SK-N-SH (cell line): ENCODE measurements around the gene MED15. TPM values are rescaled to one million over a fixed set of nuclear protein-coding genes. Genes with fewer than 3 reads are reported as not detected.
A peak's percentile ranks its signal among the peaks of the same experiment; 100 is the strongest.

ENCODE experiments used
- CTCF ChIA-PET: fragments of 300-600, 350-600 bp; formaldehyde crosslinking; extraction: SDS; loops from one replicate; lab custom pipeline; 2021; lab: Yijun Ruan, JAX
- POLR2A ChIA-PET: fragments of 350-600 bp; sonication (Branson Sonifier 250); formaldehyde crosslinking; extraction: SDS; loops from one replicate; lab custom pipeline; 2020; ENCODE audit warnings: antibody characterized with exemption, inconsistent platforms; lab: Yijun Ruan, JAX
- DNase-seq: peaks from one replicate; pipeline ENCODE4 v3.0.0; 2012
- H2AFZ ChIP-seq: fragments of 200-600 bp; sonication (generic); 2 replicates; pipeline ENCODE4 v1.8.1; 2016; ENCODE audit warnings: antibody characterized with exemption, mild to moderate bottlenecking, low read depth
- H3F3A ChIP-seq: fragments of 200-600 bp; sonication (generic); replicated peaks from 2 replicates; pipeline ENCODE3; 2016; ENCODE audit warnings: antibody characterized with exemption, mild to moderate bottlenecking; ENCODE audit not compliant: insufficient read depth
- H3K27ac ChIP-seq, 2 experiments: fragments of 200-500 bp in 1 of 2; fragments of 200-600 bp in 1 of 2; sonication (Bioruptor generic) in 1 of 2; sonication (generic), shearing (Covaris generic) in 1 of 2; 2 replicates each; pipeline versions ENCODE4 v1.5.1 to v1.6.1; 2014 to 2016; ENCODE audit warnings: low read depth in 2 of 2, inconsistent platforms in 1 of 2, low read length in 1 of 2, mild to moderate bottlenecking in 1 of 2, mixed read lengths in 1 of 2
- H3K27me3 ChIP-seq: fragments of 200-600 bp; sonication (generic), shearing (Covaris generic); 2 replicates; pipeline ENCODE4 v1.6.1; 2016; ENCODE audit warnings: mixed run types; ENCODE audit not compliant: insufficient read depth
- H3K36me3 ChIP-seq, 2 experiments: fragments of 200-500 bp in 1 of 2; fragments of 200-600 bp in 1 of 2; sonication (Bioruptor generic) in 1 of 2; sonication (generic) in 1 of 2; replicated peaks in 1 of 2; 2 replicates each; pipeline versions ENCODE3 to v1.5.1; 2014 to 2016; ENCODE audit warnings: low read length in 1 of 2, mild to moderate bottlenecking in 1 of 2; ENCODE audit not compliant: insufficient read depth in 2 of 2, control insufficient read depth in 1 of 2
- H3K4me1 ChIP-seq, 2 experiments: fragments of 200-500 bp in 1 of 2; fragments of 200-600 bp in 1 of 2; sonication (Bioruptor generic) in 1 of 2; sonication (generic), shearing (Covaris generic) in 1 of 2; 2 replicates each; pipeline versions ENCODE4 v1.5.1 to v1.6.1; 2014 to 2016; ENCODE audit warnings: low read depth in 1 of 2, low read length in 1 of 2, mixed run types in 1 of 2; ENCODE audit not compliant: insufficient read depth in 2 of 2, control insufficient read depth in 1 of 2
- H3K4me2 ChIP-seq: fragments of 200-600 bp; sonication (generic), shearing (Covaris generic); 2 replicates; pipeline ENCODE4 v1.6.1; 2017; ENCODE audit warnings: mixed run types
- H3K4me3 ChIP-seq, 2 experiments: fragments of 200-500 bp in 1 of 2; fragments of 200-600 bp in 1 of 2; sonication (Bioruptor generic) in 1 of 2; sonication (generic), shearing (Covaris generic) in 1 of 2; 2 replicates each; pipeline versions ENCODE4 v1.5.1 to v1.8.1; 2014 to 2016; ENCODE audit warnings: low read depth in 2 of 2, inconsistent platforms in 1 of 2, low read length in 1 of 2, mild to moderate bottlenecking in 1 of 2, mixed read lengths in 1 of 2, moderate library complexity in 1 of 2
- H3K79me2 ChIP-seq: fragments of 200-600 bp; sonication (generic); 2 replicates; pipeline ENCODE4 v1.8.1; 2017; ENCODE audit warnings: mild to moderate bottlenecking; ENCODE audit not compliant: insufficient read depth
- H3K9ac ChIP-seq: fragments of 200-600 bp; sonication (generic); 2 replicates; pipeline ENCODE4 v1.6.1; 2017; ENCODE audit warnings: mixed run types
- H3K9me2 ChIP-seq: fragments of 200-600 bp; sonication (generic); 2 replicates; pipeline ENCODE4 v1.6.1; 2017; ENCODE audit warnings: mixed run types
- H3K9me3 ChIP-seq: fragments of 200-600 bp; sonication (generic); 2 replicates; pipeline ENCODE4 v1.6.1; 2017; ENCODE audit warnings: mixed run types, mild to moderate bottlenecking, moderate library complexity
- H4K20me1 ChIP-seq: fragments of 200-600 bp; sonication (generic); 2 replicates; pipeline ENCODE4 v1.6.1; 2017; ENCODE audit warnings: mild to moderate bottlenecking, mixed run types; ENCODE audit not compliant: insufficient read depth
- CTCF ChIP-seq: fragments of 200-600 bp; sonication (generic); IDR thresholded peaks from 2 replicates; pipeline ENCODE4 v1.6.1; 2017; ENCODE audit warnings: antibody characterized with exemption, mild to moderate bottlenecking, moderate library complexity
- ELF1 ChIP-seq: IDR thresholded peaks from 2 replicates; pipeline ENCODE4 v1.4.0; 2012
- FOSL2 ChIP-seq: IDR thresholded peaks from 2 replicates; pipeline ENCODE4 v1.4.0; 2012; ENCODE audit warnings: low read depth, mild to moderate bottlenecking, moderate library complexity, borderline replicate concordance
- MXI1 ChIP-seq: IDR thresholded peaks from 2 replicates; pipeline ENCODE4 v1.6.1; 2012; ENCODE audit warnings: mild to moderate bottlenecking, low read depth, low read length, improper control_type of control experiment
- NFIC ChIP-seq: IDR thresholded peaks from 2 replicates; pipeline ENCODE4 v1.4.0; 2012; ENCODE audit warnings: borderline replicate concordance
- NRF1 ChIP-seq: IDR thresholded peaks from 2 replicates; pipeline ENCODE4 v1.6.1; 2012; ENCODE audit warnings: low read depth, mild to moderate bottlenecking, low read length
- RFX5 ChIP-seq: IDR thresholded peaks from 2 replicates; pipeline ENCODE4 v1.6.1; 2012; ENCODE audit warnings: mild to moderate bottlenecking, improper control_type of control experiment, low read length
- SIN3A ChIP-seq: IDR thresholded peaks from 2 replicates; pipeline ENCODE4 v1.6.1; 2012; ENCODE audit warnings: low read depth, mild to moderate bottlenecking, low read length, moderate library complexity, borderline replicate concordance
- SMC3 ChIP-seq: IDR thresholded peaks from 2 replicates; pipeline ENCODE4 v1.6.1; 2012; ENCODE audit warnings: low read depth, low read length, improper control_type of control experiment
- TAF1 ChIP-seq: IDR thresholded peaks from 2 replicates; pipeline ENCODE4 v1.6.1; 2012; ENCODE audit warnings: low read depth, mild to moderate bottlenecking, low read length, moderate library complexity, borderline replicate concordance
- TEAD4 ChIP-seq: IDR thresholded peaks from 2 replicates; pipeline ENCODE4 v1.4.0; 2012; ENCODE audit warnings: mild to moderate bottlenecking, borderline replicate concordance; ENCODE audit not compliant: insufficient read depth
- YY1 ChIP-seq: IDR thresholded peaks from 2 replicates; pipeline ENCODE4 v1.4.0; 2012; ENCODE audit warnings: low read depth, mild to moderate bottlenecking
- ZBTB33 ChIP-seq: IDR thresholded peaks from 2 replicates; pipeline ENCODE4 v1.4.0; 2012; ENCODE audit warnings: low read depth, borderline replicate concordance
- WGBS: methylation state at CpG from one replicate; pipeline ENCODE4 v1.1.6; 2017; ENCODE audit warnings: low lambda C conversion rate; 5-methylcytosine and 5-hydroxymethylcytosine counted together
- polyA plus RNA-seq, 3 experiments: library from polyadenylated mRNA; depleted of rRNA; stranded (reverse); fragments of >200 nt; gene quantifications; 2 replicates each; pipeline ENCODE4 v1.2.3, GENCODE V29; 2012
- TF ChIP-seq, protein P1 (sequence below): IDR thresholded peaks from 2 replicates; pipeline ENCODE4 v1.4.0; 2012; ENCODE audit warnings: low read depth

The MED15 gene
- polyA plus RNA-seq, 1 of the 3 experiments (the other 2 are of a cell fraction), result 45.1 TPM

DNA sequence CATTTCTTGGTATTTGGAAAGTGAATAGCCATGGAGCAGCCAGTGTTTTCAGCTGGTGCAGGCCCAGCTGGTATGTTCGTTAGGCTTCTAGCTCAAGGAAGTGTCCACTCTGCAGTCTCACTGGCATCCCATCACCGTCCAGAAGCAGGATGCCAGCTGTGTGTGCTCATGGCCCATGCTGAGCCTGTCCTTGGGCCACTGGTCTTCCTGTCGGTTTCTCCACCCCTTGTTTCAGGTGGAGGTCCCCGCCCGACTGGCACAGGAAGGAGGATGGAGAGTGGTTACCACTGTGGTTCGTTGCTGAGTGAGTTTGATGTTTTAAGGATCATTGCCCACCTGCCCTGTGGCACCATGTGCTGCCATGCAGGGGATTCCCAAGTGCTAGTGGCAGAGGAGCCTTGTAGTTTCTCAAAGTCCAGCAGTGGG is 63.7 kb downstream of the MED15 start:
- peaks cover 9 to 22% of the 10 kb centered on the region in 2 experiments; a peak in 3 of 4 replicates for H3K4me1 ChIP-seq
- no peak for DNase-seq
- WGBS, result 97% methylated on average over 6 of the region's 6 CpGs
- H3K27me3 ChIP-seq, result no peaks in the 10 kb centered on the region
- no peak overlapping the region for H2AFZ ChIP-seq
- ChIA-PET POLR2A (no interaction called here), CTCF (interaction anchor here (0.7 to 16.6 kb wide), 7 partner anchors 5 to 101 kb away, joined by 3 to 180 read pairs (median 4); no protein-coding TSS in a partner anchor)
- H3F3A ChIP-seq, result peaks cover 36% of the 10 kb centered on the region
- H3K27ac ChIP-seq, result 0 out of 4 replicates have a peak overlapping the region, but pooled peaks of 1 of the 2 experiments have one; percentile 76
- H3K4me3 ChIP-seq, result no peak overlapping the region; a peak in 1 of 4 replicates
- H3K36me3 ChIP-seq, result peaks cover 71 to 74% of the 10 kb centered on the region in 2 experiments
- H3K9ac ChIP-seq, result no peak overlapping the region
- TF ChIP-seq YY1 (no peak), RFX5 (no peak), MXI1 (no peak), TAF1 (no peak), SIN3A (no peak), TEAD4 (no peak), ELF1 (no peak), FOSL2 (no peak), ZBTB33 (no peak), NFIC (no peak), NRF1 (no peak)
- TF ChIP-seq, protein P1, sequence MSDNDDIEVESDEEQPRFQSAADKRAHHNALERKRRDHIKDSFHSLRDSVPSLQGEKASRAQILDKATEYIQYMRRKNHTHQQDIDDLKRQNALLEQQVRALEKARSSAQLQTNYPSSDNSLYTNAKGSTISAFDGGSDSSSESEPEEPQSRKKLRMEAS, result no peak
- H3K79me2 ChIP-seq, result peaks cover 88% of the 10 kb centered on the region
- no peak overlapping the region for H3K4me2 ChIP-seq
- H3K9me3 ChIP-seq, result no peaks in the 10 kb centered on the region
- H3K9me2 ChIP-seq, result no peaks in the 10 kb centered on the region
- H4K20me1 ChIP-seq, result peaks cover 65% of the 10 kb centered on the region

- Histone ChIP-seq H3K27ac (no peak overlapping the region), H3F3A (peaks cover 31% of the 10 kb centered on the region), H4K20me1 (peaks cover 63% of the 10 kb centered on the region), H2AFZ (no peak overlapping the region), H3K9me2 (no peaks in the 10 kb centered on the region), H3K4me2 (no peak overlapping the region), H3K9me3 (no peaks in the 10 kb centered on the region), H3K36me3 (peaks cover 69 to 72% of the 10 kb centered on the region in 2 experiments), H3K9ac (no peak overlapping the region), H3K4me1 (peaks cover 9 to 22% of the 10 kb centered on the region in 2 experiments; a peak in 3 of 4 replicates), H3K4me3 (peak overlapping the region in 1 of 2 experiments; percentile 31; a peak in 1 of 4 replicates), H3K79me2 (peaks cover 88% of the 10 kb centered on the region), H3K27me3 (no peaks in the 10 kb centered on the region)
- CTCF ChIA-PET, result interaction anchor here (0.7 to 16.6 kb wide), 9 partner anchors 5 to 100 kb away, joined by 3 to 180 read pairs (median 4); no protein-coding TSS in a partner anchor
- peak; percentile 81 for DNase-seq
- WGBS, result 80% methylated on average over 4 of the region's 4 CpGs
- TF ChIP-seq CTCF (peak; percentile 79), ZBTB33 (no peak), SMC3 (peak; percentile 13; the same call in 1 of the 2 replicates)
- POLR2A ChIA-PET, result no interaction called here
Measured at GRCh38 chr22:20571531-20572007, 64.2 kb downstream of the MED15 start.
